Measurements from ENCODE around the gene NTMT1. TPM values are rescaled to one million over a fixed set of nuclear protein-coding genes. Genes with fewer than 3 reads are reported as not detected.

The NTMT1 gene
- total and polyA plus RNA-seq, 10 donors = 22.8 to 50.5 (median 36.6) TPM

DNA sequence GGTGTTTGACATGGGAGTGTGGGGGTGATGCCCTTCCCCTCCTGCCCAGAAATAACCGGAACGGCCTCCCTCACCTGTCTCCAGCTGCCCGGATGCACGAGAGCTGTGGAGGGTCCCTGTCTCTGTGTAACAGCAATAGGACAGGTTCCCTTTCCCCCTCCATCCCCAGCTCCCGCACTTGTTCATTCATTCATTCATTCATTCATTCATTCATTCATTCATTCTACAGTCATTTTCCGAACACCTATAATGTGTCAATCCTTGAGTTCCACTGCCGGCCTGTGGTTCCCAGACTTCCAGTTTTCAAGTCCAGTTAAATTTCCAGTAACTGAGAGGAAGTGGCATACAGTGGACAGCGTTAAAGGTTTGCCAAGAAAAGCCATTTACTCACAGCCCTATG, 46.7 kb downstream of the NTMT1 start:
- TF ChIP-seq POLR2AphosphoS5 (IDR thresholded peaks at IDR 0.05) (no peak), POLR2A (IDR thresholded peaks at IDR 0.05) (no peak)
- TF ChIP-seq, protein P1, sequence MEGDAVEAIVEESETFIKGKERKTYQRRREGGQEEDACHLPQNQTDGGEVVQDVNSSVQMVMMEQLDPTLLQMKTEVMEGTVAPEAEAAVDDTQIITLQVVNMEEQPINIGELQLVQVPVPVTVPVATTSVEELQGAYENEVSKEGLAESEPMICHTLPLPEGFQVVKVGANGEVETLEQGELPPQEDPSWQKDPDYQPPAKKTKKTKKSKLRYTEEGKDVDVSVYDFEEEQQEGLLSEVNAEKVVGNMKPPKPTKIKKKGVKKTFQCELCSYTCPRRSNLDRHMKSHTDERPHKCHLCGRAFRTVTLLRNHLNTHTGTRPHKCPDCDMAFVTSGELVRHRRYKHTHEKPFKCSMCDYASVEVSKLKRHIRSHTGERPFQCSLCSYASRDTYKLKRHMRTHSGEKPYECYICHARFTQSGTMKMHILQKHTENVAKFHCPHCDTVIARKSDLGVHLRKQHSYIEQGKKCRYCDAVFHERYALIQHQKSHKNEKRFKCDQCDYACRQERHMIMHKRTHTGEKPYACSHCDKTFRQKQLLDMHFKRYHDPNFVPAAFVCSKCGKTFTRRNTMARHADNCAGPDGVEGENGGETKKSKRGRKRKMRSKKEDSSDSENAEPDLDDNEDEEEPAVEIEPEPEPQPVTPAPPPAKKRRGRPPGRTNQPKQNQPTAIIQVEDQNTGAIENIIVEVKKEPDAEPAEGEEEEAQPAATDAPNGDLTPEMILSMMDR (IDR thresholded peaks at IDR 0.05 in 8 of 11, conservative IDR thresholded peaks at IDR 0.05 in 3 of 11) = no peak
- Histone ChIP-seq H3K36me3 (no peaks in the 10 kb centered on the region), H3K27ac (no peak overlapping the region), H3K4me3 (no peak overlapping the region), H3K4me1 (no peaks in the 10 kb centered on the region), H3K9me3 (no peaks in the 10 kb centered on the region), H3K27me3 (replicated peaks in 1 of 7) (peaks cover 0 to 60% (median 12%) of the 10 kb centered on the region in 7 donors)
- intact Hi-C loops (cut with DNase I; ENCODE audit: low total_unique reads) = no loop called here
- no peak for DNase-seq
- WGBS, 5 donors = 79 to 88% (median 84%) methylated on average over 7 to 8 of the region's 8 CpGs

DNA sequence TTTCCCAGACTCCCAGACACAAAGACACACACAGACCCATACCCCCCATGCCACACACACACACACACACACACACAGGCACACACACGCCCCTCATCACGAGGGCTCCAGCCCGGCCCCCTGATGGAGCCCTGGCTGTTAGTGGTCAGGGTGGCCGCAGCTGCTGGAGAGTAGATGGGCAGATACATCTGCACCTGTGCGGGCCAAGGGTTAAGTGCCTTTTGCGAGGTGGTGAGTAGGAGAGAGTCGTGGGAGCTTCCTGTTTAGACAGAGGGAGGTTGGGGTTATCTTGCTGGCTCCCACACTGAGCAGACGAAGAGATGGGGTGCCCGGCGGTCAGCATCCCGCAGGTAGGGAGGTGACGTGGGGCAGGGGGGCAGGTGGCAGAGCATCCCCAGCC, 47.6 kb downstream of the NTMT1 start:
- 61 to 70% (median 66%) methylated on average over 12 of the region's 12 CpGs for WGBS, 5 donors

GRCh38 chr9:129674229-129674628, 48.3 kb downstream of the NTMT1 start:
- Histone ChIP-seq H3K9me3 (no peaks in the 10 kb centered on the region), H3K4me1 (no peaks in the 10 kb centered on the region), H3K36me3 (no peaks in the 10 kb centered on the region), H3K4me3 (no peak overlapping the region), H3K27ac (no peak overlapping the region), H3K27me3 (replicated peaks in 1 of 7) (peaks cover 0 to 60% (median 11%) of the 10 kb centered on the region in 7 donors)
- WGBS, 5 donors = 67 to 86% (median 81%) methylated on average over 7 of the region's 7 CpGs
- DNase-seq = no peak
- intact Hi-C loops (cut with DNase I; ENCODE audit: low total_unique reads) = no loop called here
- TF ChIP-seq POLR2A (IDR thresholded peaks at IDR 0.05) (no peak), POLR2AphosphoS5 (IDR thresholded peaks at IDR 0.05) (no peak)
- TF ChIP-seq, protein P1 (IDR thresholded peaks at IDR 0.05 in 8 of 11, conservative IDR thresholded peaks at IDR 0.05 in 3 of 11) = no peak

More for the DNA sequence above, 47.6 kb downstream of the NTMT1 start:
- H3K36me3 ChIP-seq = no peaks in the 10 kb centered on the region
- peaks cover 0 to 60% (median 7%) of the 10 kb centered on the region in 7 donors for H3K27me3 ChIP-seq (replicated peaks in 1 of 7)
- H3K27ac ChIP-seq = no peak overlapping the region
- H3K4me1 ChIP-seq = no peaks in the 10 kb centered on the region
- H3K9me3 ChIP-seq = no peaks in the 10 kb centered on the region
- intact Hi-C loops (cut with DNase I; ENCODE audit: low total_unique reads) = no loop called here
- H3K4me3 ChIP-seq = no peak overlapping the region
- TF ChIP-seq, protein P1 (IDR thresholded peaks at IDR 0.05 in 8 of 11, conservative IDR thresholded peaks at IDR 0.05 in 3 of 11) = no peak
- TF ChIP-seq POLR2AphosphoS5 (IDR thresholded peaks at IDR 0.05) = no peak
- DNase-seq = no peak

DNA sequence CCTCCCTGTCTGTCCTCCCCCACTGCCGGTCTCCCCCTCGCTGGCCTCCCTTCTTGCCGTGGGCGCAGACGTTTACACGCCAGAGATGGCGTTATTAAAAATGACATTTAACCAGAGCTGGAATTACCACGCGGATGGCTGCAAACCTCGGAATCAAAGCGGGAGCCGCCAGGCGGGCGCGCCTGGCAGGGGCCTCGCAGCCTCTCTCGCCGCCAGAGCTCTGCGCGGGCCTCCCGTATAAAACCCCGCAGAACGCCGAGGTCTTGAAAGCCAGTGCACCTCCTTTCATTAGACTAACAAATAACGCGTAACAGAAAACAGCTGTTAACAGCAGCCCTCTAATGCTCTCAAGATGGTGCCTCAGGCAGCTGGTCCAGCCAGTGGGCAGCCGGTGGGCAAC, 49.7 kb downstream of the NTMT1 start:
- H3K36me3 ChIP-seq = no peaks in the 10 kb centered on the region

More for the DNA sequence above, 49.7 kb downstream of the NTMT1 start:
- intact Hi-C loops (cut with DNase I; ENCODE audit: low total_unique reads) = no loop called here
- H3K4me3 ChIP-seq = no peak overlapping the region
- no peak for DNase-seq
- H3K27me3 ChIP-seq (replicated peaks in 1 of 7) = peaks cover 0 to 69% (median 12%) of the 10 kb centered on the region in 7 donors
- no peaks in the 10 kb centered on the region for H3K4me1 ChIP-seq
- H3K27ac ChIP-seq = no peak overlapping the region
- no peaks in the 10 kb centered on the region for H3K9me3 ChIP-seq
- WGBS, 5 donors = 71 to 86% (median 75%) methylated on average over 26 to 27 of the region's 27 CpGs
- TF ChIP-seq POLR2A (IDR thresholded peaks at IDR 0.05) = no peak
- TF ChIP-seq, protein P1 (IDR thresholded peaks at IDR 0.05 in 8 of 11, conservative IDR thresholded peaks at IDR 0.05 in 3 of 11) = no peak
- TF ChIP-seq POLR2AphosphoS5 (IDR thresholded peaks at IDR 0.05) = no peak

Data from spleen (tissue), 11 donors.